Measurements from ENCODE around the gene NDFIP2. TPM values are rescaled to one million over a fixed set of nuclear protein-coding genes. Genes with fewer than 3 reads are reported as not detected.

The NDFIP2 gene
- total RNA-seq, 4 donors from 2014 or later: 9.0 to 12.8 (median 10.2) TPM

Other genes starting within 250 kb of the NDFIP2 start
- 10 to 100 TPM; 19.8 to 29.9 (median 21.3) TPM for gene RBM26, start 74.9 kb upstream of the NDFIP2 start, total RNA-seq

Measured in esophagus muscularis mucosa (tissue), 4 donors.